Measurements from ENCODE around the gene HMGXB4. TPM values are rescaled to one million over a fixed set of nuclear protein-coding genes. Genes with fewer than 3 reads are reported as not detected.

The HMGXB4 gene
- polyA plus RNA-seq, 3 donors: 26.8 to 29.8 (median 28.8) TPM

GRCh38 chr22:35253946-35254345, 3.3 kb upstream of the HMGXB4 start:
- DNase-seq (ENCODE audit: low read depth in 3 of 3, low spot score in 2 of 3): no peak

DNA sequence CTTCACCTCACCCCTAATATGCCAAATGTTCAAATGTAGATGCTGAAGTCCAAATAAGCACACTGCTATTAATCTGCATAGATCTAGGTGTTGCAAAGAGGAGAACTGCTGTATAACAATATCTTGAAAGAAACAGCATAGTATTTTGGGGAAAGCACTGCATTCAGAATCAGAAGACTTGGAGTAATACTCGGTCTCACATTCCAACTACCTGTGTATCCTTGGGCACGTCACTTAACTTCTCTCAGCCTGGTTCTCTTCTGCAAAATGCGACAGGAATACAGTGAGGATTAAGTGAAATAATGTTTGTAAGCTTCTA, 332 bp upstream of the HMGXB4 start:
- no peak for DNase-seq (ENCODE audit: low read depth in 3 of 3, low spot score in 2 of 3)

- peak; percentile 18 to 35 (median 21) for DNase-seq (ENCODE audit: low read depth in 3 of 3, low spot score in 2 of 3)
These were observed 1.1 kb downstream of the HMGXB4 start for GRCh38 chr22:35258191-35258988.

DNA sequence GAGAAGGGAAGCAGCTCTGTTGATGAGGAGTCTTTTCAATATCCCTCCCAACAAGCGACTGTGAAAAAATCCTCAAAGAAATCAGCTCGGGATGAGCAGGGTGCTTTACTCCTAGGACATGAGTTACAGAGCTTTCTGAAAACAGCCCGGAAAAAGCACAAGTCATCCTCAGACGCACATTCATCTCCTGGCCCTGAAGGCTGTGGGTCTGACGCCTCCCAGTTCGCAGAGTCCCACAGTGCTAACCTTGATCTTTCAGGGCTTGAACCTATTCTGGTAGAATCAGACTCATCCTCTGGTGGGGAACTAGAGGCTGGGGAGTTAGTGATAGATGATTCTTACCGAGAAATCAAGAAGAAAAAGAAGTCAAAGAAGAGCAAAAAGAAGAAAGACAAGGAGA, 7.7 kb downstream of the HMGXB4 start:
- DNase-seq (ENCODE audit: low read depth in 3 of 3, low spot score in 2 of 3): no peak

DNA sequence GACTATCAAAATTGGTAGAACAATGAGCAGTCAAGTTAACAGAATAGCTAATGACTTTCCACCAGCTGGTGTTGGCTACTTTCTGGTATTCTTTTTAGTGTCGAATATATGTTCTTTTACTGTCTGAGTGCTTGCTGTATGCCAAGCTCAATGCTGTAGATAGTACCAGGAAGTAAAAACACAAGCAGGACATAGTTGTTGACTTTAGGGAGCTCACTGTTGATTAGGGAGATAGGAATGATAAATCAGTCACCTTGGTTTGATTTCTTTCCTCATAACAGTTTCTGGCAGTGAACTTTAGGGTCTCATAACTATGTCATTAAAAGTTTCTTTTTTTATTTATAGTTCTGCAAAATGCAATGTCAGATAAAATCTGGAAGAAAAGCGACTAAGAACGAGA, 9.0 kb downstream of the HMGXB4 start:
- no peak for DNase-seq (ENCODE audit: low read depth in 3 of 3, low spot score in 2 of 3)

- DNase-seq (ENCODE audit: low read depth in 3 of 3, low spot score in 2 of 3): no peak
These were observed 12.3 kb downstream of the HMGXB4 start for GRCh38 chr22:35269630-35270029.

- no peak for DNase-seq (ENCODE audit: low read depth in 3 of 3, low spot score in 2 of 3)
These were observed 17.0 kb downstream of the HMGXB4 start for GRCh38 chr22:35274154-35274871.

- DNase-seq (ENCODE audit: low read depth in 3 of 3, low spot score in 2 of 3): no peak
These were observed 18.3 kb downstream of the HMGXB4 start for GRCh38 chr22:35275580-35275979.

GRCh38 chr22:35276019-35276418, 18.7 kb downstream of the HMGXB4 start:
- no peak for DNase-seq (ENCODE audit: low read depth in 3 of 3, low spot score in 2 of 3)

DNA sequence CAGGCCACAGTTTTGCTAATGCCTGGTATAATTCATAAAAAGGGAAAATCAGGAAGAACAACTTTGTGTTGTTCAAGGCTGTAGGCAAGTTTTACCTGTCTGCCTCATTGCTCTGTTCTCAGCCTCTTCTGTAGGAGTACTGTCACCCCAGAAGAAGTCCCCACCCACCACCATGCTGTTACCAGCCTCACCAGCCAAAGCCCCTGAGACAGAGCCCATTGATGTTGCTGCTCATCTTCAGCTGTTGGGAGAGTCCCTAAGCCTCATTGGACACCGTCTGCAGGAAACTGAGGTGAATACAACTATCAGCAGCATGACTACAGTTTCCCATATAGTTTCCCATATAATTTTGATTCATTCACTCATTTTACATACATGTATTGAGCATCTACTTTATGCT, 30.8 kb downstream of the HMGXB4 start:
- no peak for DNase-seq (ENCODE audit: low read depth in 3 of 3, low spot score in 2 of 3)

GRCh38 chr22:35292786-35293185, 35.5 kb downstream of the HMGXB4 start:
- DNase-seq (ENCODE audit: low read depth in 3 of 3, low spot score in 2 of 3): no peak

DNA sequence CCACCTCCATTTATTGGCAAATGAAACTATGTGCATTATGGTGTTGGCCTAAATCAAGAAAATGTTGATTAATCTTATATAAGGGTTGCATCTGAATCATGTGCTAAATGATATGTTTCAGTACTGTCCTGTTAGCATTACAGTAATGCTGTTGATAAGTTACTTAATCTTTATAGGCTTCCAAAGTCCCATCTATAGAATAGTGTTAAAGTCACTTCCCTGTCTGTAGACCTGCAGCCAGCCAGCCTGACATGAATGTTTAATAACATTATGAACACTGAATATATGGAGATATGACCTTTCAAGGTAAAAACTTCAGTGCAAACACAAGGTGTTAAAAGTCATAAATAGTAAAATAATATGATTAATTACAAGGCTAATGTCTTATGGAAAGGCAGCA, 38.8 kb downstream of the HMGXB4 start:
- DNase-seq (ENCODE audit: low read depth in 3 of 3, low spot score in 2 of 3): no peak

DNA sequence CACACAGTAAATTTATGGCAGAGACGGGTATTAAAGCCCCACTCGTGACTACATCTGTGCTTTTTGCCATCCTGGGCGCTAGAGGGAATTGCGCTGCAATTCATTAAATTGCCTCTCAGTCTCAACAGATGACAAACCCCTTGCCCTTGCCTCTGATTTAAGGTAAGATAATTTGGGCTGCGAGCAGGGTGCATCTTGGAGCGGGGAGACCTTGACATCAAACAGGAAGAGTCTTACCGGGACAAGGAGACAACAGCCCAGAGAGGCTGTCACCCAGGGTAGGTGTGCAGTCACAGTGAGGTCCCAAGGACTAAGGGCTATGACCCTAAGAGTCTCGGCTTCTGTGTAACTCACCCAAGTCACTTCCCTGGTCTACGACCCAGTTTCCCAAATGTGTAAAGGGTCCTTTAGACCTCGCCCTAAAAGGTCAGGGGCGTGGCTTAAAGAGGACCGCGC, 42.0 kb downstream of the HMGXB4 start:
- no peak for DNase-seq (ENCODE audit: low read depth in 3 of 3, low spot score in 2 of 3)

DNA sequence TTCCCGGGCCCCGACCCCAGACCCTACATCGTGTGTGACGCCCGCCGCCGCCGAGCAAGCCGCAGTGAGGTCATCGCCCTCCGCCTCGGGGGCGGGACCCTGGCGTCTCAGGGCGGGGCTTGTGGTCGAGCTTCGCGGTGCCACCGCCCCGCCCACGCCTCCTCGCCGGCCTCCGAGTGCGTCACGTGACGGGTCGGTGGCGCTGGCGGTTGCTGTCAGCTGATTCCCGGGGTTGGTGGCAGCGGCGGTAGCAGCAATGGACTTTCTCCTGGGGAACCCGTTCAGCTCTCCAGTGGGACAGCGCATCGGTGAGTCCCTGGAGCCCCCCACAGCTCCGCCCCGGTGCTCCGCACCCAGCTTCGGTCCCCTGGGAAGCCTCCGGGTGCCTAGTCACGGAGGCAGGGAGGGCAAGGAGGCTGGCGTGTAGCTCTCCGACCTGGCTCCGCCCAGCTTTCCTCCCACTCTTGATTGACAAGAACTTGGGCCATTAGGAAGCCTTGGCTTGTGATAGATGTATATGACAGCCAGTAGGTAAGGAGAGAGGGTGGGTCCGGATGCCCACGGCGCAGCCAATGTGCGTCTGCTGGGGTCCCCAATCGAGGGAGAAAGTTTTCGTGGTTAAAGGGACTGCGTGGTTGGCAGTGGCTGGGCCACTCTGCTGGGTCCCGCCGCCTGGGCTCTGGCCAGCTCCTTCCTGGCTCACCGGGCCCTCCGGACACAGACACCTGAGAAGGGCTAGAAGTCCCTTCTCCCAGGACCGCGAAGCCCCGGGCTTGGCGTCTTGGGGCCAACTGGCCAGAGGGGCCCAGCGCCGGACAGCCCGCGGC, 42.6 kb downstream of the HMGXB4 start, which contains the start of gene TOM1:
TSS of gene TOM1 (plus strand) at position 222 of the 827 bp plus-strand sequence. CDS start at position 257, 35 bp downstream.
- peak; percentile 99 to 100 (median 99) for DNase-seq (ENCODE audit: low read depth in 3 of 3, low spot score in 2 of 3)

DNA sequence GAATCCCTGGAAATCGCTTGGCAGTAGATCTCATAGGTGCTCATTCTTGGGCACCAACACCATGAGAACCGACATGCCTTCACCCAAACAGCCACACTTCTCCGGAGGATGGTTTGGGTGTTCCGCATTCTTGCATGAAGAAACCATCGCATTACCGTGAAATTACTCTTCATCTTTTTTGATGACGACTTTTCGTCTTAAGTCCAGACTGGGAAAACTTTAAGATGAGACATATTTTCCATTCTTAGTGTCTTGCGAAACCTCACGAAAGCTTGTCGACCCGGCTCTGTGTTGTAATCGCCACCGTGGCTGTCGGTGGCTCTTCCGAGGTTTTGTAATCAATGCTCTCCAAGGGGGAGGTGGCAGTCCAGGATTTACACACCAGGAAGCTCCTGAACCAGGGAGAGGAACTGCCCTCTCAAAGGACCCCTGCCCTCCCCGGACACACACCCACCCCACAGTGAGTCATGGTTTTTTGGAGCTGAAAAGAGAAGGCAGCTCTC, 44.1 kb downstream of the HMGXB4 start:
- no peak for DNase-seq (ENCODE audit: low read depth in 3 of 3, low spot score in 2 of 3)

DNA sequence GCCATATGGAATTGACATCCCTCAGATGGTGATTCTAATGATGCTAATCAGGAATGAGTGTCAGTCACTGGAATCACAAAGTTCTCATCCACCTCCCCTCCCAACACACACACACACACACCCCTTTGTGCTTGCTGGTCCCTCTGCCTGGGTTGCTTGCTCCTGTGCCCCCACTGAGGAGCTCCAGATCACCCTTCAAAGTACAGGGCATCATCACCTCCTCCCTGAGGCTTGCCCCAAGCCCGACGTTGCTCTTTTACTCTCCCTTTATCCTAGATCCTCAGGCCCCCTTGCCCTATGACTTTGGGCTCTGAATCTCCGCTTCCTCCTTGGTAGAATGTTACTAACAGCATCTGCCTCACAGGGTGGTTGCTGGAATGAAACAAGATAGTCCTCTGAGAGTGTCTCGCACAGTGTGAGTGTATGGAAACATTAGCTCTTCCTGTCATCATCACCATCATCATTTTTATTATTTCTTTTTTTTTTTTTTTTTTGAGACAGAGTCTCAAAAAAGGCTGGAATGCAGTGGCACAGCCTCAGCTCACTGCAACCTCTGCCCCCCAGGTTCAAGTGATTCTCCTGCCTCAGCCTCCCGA, 45.8 kb downstream of the HMGXB4 start:
- DNase-seq (ENCODE audit: low read depth in 3 of 3, low spot score in 2 of 3): no peak

DNA sequence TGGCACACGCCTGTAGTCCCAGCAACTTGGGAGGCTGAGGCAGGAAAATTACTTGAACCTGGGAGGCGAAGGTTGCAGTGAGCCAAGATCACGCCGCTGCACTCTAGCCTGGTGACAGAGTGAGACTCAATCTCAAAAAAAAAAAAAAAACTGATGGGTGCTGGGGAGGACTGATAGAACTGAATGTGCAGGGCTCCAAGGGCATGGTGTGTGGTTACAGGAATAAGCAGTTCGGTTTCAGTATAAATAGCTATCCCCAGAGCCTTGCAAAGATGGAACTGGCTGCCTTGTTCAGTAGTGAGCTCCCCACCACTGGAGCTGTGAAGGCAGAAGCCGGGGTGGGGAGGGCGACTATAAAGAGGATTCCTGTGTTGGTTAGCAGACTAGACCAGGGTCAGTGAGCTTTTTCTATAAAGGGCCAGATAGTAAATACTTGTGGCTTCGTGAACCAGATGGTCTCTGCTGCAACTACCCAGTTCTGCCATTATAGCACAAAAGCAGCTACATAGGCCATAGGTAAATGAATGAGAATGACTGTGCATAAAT, 48.3 kb downstream of the HMGXB4 start:
- DNase-seq (ENCODE audit: low read depth in 3 of 3, low spot score in 2 of 3): no peak

DNA sequence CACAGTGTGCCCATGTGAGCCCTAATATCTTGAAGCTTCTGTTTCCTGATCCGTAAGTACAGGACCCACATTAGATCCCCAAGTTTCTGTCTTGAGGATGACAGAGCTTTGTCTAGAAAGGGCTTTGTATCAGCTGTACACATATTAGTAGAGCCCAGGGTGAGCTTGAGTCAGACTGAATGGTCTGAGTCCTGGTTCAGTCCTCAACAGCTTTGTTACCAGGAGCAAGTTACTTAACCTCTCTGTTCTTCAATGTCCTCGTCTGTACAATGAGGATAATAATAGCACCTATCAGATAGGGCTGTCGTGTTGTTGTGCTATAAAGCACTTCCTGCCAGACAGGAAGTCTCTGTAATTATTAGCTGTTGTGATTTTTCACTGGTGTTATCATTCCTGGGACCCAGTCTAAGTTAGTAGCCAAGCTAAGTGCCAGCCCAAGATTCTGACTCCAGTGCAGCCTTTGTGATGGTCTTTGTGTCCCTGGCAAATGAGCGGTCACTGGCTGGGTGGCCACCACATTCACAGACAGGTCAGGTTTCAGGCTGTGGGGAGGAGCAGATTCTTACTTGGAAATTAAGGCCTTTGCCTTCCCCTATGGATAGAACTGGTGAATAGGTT, 49.2 kb downstream of the HMGXB4 start:
- no peak for DNase-seq (ENCODE audit: low read depth in 3 of 3, low spot score in 2 of 3)

GRCh38 chr22:35307372-35307771, 50.1 kb downstream of the HMGXB4 start:
- DNase-seq (ENCODE audit: low read depth in 3 of 3, low spot score in 2 of 3): no peak

DNA sequence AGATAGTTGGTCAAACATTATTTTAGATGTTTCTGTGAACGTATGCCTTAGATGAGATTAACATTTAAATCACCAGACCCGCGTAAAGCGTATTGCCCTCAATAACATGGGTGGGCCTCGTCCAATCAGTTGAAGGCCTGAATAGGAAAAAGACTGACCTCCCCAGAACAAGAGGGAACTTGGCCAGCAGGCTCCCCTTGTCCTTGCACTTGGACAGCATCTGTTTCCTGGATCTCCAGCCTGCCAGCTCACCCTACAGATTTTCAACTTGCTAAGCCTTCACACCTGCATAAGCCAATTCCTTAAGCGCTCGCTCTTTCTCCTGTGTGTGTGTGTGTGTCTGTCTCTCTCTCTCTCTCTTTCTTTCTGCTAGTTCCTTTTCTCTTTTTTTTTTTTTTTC, 50.6 kb downstream of the HMGXB4 start:
- DNase-seq (ENCODE audit: low read depth in 3 of 3, low spot score in 2 of 3): no peak
